Epithelial cell of prostate (primary cell): ENCODE results near the gene FAM98B.

Source experiments
- DNase-seq: peaks from one replicate; pipeline ENCODE4 v3.0.0-alpha.2; 2011; ENCODE audit warnings: low read depth, low spot score
- H3K27ac ChIP-seq: fragments of 450-650 bp; 2 replicates; pipeline ENCODE4 v1.5.1; 2017; ENCODE audit warnings: mild to moderate bottlenecking

The FAM98B gene

GRCh38 chr15:38460543-38460942, 6.6 kb downstream of the FAM98B start:
- no peak for DNase-seq
- no peak overlapping the region for H3K27ac ChIP-seq

- no peak for DNase-seq
- H3K27ac ChIP-seq, result no peak overlapping the region
Measured at GRCh38 chr15:38461066-38461833, 7.3 kb downstream of the FAM98B start.

- H3K27ac ChIP-seq, result no peak overlapping the region
- no peak for DNase-seq
Measured at GRCh38 chr15:38463893-38464292, 10.0 kb downstream of the FAM98B start.

GRCh38 chr15:38464675-38465074, 10.7 kb downstream of the FAM98B start:
- no peak overlapping the region for H3K27ac ChIP-seq
- DNase-seq, result no peak

GRCh38 chr15:38470816-38471215, 16.9 kb downstream of the FAM98B start:
- DNase-seq, result no peak
- no peak overlapping the region for H3K27ac ChIP-seq

- no peak for DNase-seq
Measured at GRCh38 chr15:38471974-38472373, 18.0 kb downstream of the FAM98B start.

GRCh38 chr15:38474155-38474757, 20.3 kb downstream of the FAM98B start:
- DNase-seq, result peak; percentile 41

More at GRCh38 chr15:38471974-38472373, 18.0 kb downstream of the FAM98B start:
- H3K27ac ChIP-seq, result no peak overlapping the region

GRCh38 chr15:38475361-38475760, 21.4 kb downstream of the FAM98B start:
- no peak overlapping the region for H3K27ac ChIP-seq
- no peak for DNase-seq

More at GRCh38 chr15:38474155-38474757, 20.3 kb downstream of the FAM98B start:
- H3K27ac ChIP-seq, result no peak overlapping the region

- no peak for DNase-seq
Measured at GRCh38 chr15:38476120-38476519, 22.2 kb downstream of the FAM98B start.

GRCh38 chr15:38477637-38478036, 23.7 kb downstream of the FAM98B start:
- DNase-seq, result no peak
- no peak overlapping the region for H3K27ac ChIP-seq

More at GRCh38 chr15:38476120-38476519, 22.2 kb downstream of the FAM98B start:
- no peak overlapping the region for H3K27ac ChIP-seq

- no peak for DNase-seq
- no peak overlapping the region for H3K27ac ChIP-seq
Measured at GRCh38 chr15:38479266-38479665, 25.3 kb downstream of the FAM98B start.

GRCh38 chr15:38479756-38480155, 25.8 kb downstream of the FAM98B start:
- DNase-seq, result no peak
- H3K27ac ChIP-seq, result no peak overlapping the region

GRCh38 chr15:38481113-38481512, 27.2 kb downstream of the FAM98B start:
- DNase-seq, result no peak

GRCh38 chr15:38481761-38482160, 27.8 kb downstream of the FAM98B start:
- no peak for DNase-seq
- H3K27ac ChIP-seq, result no peak overlapping the region

More at GRCh38 chr15:38481113-38481512, 27.2 kb downstream of the FAM98B start:
- no peak overlapping the region for H3K27ac ChIP-seq

- DNase-seq, result no peak
- H3K27ac ChIP-seq, result no peak overlapping the region
Measured at GRCh38 chr15:38482572-38482971, 28.6 kb downstream of the FAM98B start.

- no peak overlapping the region for H3K27ac ChIP-seq
- DNase-seq, result no peak
Measured at GRCh38 chr15:38486936-38487335, 33.0 kb downstream of the FAM98B start.

GRCh38 chr15:38487378-38487777, 33.5 kb downstream of the FAM98B start:
- no peak for DNase-seq
- no peak overlapping the region for H3K27ac ChIP-seq

GRCh38 chr15:38490242-38490922, 36.5 kb downstream of the FAM98B start:
- no peak for DNase-seq
- H3K27ac ChIP-seq, result no peak overlapping the region

GRCh38 chr15:38496151-38496550, 42.2 kb downstream of the FAM98B start:
- no peak for DNase-seq
- H3K27ac ChIP-seq, result no peak overlapping the region

GRCh38 chr15:38499651-38500050, 45.7 kb downstream of the FAM98B start:
- no peak for DNase-seq
- no peak overlapping the region for H3K27ac ChIP-seq

- no peak overlapping the region for H3K27ac ChIP-seq
- no peak for DNase-seq
Measured at GRCh38 chr15:38503496-38503895, 49.6 kb downstream of the FAM98B start.
